GM19193 (cell line): ENCODE results near the gene TESMIN.

ENCODE experiments used
- POLR2A ChIP-seq: IDR thresholded peaks from 4 replicates; pipeline ENCODE4 v1.6.1; 2011; ENCODE audit not compliant: insufficient read depth, insufficient read length; ENCODE audit errors: extremely low read depth

The TESMIN gene

DNA sequence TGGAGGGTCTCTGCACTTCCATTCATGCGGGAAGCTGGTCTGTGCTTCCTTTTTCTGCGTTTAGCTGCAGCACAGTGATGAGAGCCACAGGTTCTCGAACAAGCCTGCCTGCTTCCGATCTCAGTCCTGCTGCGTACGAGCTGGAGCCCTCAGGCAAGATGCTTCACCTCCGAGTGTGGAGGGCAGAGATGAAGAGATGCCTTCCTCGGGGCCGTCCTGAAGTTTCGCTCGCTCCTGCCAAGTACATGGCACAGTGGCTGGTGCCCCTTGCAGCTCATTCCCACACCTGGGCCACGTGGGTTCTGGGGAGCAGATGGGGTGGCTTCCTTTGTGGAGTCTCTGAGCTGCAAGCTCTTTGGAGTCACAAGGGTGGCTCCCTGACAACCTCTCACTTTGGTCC is 19.5 kb upstream of the TESMIN start:
- no peak for TF ChIP-seq POLR2A

DNA sequence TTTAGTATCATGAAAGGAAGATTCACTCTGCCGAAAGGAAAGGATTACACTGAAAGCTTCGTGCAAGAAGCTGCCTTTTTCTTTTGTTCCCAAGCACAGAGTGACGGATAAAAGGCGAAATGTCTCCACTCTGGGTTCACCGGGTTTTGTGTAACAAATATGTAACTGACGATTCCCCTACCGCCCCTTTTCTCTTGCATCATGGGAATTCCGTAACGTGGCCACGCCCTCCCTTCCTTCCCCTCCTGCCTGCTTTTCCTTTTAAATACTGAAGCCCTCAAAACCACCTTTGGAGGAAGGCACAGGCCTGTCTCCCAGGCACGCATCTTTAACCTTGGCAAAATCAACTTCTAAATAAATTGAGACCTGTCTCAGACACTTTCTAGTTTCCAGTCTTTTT is 16.4 kb upstream of the TESMIN start:
- no peak for TF ChIP-seq POLR2A

DNA sequence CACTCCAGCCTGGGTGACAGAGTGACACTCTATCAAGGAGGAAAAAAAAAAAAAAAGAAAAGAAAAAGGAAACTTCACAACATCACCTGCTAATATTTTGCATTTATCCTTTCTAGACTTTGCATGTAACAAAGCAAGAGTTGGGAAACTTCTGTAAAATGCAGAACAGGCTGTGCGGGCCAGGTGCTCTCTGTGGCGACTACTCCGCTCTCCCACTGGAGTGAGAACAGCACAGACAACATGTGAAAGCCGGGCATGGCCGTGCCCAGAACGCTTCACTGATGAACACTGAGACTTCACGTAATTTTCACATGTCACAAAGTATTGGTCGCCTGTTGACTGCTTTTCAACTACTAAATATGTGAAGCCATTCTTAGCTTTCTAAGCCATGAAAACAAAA is 15.5 kb upstream of the TESMIN start:
- no peak for TF ChIP-seq POLR2A

DNA sequence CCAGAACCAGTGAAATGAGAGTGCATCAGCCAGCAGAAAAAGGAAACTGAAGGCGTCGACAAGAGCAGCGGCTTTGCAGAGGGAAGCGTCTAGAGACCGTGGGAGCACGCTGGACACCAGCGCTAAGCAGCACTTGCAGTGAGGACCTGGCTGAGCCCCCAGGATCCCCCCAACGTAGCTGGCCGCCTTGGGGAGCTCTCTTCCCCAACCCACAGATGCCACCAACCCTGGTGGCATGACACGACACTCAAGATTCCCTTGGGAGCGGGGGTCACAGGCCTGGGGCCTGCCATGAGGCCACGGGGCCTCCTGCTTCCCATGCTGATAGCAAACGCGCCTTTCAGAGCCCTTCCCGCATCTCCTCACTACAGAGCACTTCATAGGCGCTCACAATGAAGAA is 13.4 kb upstream of the TESMIN start:
- TF ChIP-seq POLR2A = no peak

DNA sequence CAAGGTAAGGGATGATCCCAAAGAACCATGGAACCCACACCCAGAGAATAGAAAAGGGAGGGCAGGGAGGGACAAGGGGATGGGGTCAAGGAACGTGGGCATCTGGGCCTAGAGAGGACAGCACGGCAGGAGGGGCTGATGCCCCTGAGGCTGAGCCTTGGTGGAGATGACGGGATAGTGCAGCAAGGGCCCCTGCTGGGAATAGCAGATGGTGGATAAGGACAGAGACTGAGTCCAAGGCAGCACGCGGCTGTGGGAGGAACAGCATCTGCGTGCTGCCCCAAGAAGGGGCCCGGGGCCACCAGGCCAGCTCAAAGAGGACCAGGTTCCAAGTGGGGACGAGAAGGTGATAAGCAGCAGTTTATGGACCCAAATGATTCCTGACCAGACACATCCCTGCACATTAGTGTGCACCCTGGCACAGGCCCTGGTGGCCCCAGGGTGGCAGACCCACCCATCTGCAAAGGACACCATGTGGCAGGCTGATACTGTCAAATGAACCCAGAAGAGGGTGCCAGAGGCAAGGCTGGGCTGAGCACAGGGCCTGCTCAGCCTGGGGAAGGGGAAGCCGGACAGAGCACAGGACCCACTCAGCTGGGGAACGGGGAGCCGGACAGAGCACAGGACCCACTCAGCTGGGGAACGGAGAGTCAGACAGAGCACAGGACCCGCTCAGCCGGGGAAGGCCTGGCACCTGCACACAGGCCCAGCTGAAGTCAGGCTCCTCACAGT is 12.8 kb upstream of the TESMIN start:
- no peak for TF ChIP-seq POLR2A

DNA sequence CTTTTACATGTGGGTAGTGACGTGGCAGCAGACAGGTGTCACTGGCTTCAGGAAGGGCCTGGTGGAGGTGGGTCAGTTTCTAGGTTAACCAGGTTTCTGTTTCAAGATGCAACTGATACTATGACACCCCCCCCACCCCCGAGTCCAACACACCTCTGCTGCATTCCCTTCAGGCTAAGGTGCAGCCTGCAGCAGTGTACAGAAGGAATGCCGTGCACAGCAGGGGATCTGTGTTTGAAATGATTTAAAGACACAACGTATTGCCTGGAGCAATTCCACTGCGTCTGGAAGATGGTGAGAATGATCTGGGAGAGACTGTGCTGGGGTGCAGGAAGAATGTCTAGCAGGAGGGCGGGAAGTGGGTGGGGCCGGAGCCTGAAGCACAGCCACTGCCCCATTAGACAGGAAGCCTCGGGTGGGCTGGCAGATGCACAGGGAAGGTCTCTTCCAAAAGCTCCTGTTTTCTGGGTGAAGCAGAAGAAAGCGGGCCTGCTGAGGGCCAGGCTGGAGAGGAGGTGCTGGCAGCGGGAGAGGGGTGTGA is 11.9 kb upstream of the TESMIN start:
- TF ChIP-seq POLR2A = no peak

GRCh38 chr11:68762481-68762880 is 11.2 kb upstream of the TESMIN start:
- no peak for TF ChIP-seq POLR2A

DNA sequence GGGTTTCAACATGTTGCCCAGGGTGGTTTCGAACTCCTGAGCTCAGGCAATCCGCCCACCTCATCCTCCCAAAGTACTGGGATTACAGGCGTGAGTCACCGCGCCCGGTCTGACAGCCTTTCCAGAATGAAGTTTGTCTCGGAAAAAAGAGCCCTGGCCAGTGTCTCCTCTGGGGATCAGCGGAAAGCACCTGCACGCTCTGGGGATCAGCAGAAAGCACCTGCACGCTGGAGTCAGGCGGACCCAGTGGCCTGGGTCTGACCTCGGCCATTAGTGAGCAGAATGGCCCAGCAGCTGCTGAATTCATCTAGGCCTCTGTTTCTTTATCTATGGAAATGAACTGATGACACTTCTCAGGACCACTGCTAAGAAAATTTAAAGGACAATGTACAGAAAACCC is 10.5 kb upstream of the TESMIN start:
- no peak for TF ChIP-seq POLR2A

DNA sequence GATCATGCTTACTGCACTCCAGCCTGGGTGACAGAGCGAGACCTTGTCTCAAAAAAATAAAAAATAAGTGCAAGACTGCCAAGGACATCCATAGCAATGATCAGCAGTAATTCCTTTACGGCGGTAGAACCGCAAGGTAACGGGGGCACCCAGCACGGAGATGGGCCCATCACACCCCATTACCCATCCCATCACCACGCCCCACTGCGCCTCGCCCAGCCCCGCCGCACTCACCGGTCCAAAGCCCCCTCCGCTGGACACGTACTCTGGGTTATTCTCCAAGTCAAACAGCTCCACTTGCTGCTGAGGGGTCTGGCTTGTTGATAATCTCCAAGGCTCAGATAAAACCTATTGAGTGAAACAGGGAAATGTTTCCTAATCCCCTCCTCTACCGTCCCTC is 8.7 kb upstream of the TESMIN start:
- no peak for TF ChIP-seq POLR2A

DNA sequence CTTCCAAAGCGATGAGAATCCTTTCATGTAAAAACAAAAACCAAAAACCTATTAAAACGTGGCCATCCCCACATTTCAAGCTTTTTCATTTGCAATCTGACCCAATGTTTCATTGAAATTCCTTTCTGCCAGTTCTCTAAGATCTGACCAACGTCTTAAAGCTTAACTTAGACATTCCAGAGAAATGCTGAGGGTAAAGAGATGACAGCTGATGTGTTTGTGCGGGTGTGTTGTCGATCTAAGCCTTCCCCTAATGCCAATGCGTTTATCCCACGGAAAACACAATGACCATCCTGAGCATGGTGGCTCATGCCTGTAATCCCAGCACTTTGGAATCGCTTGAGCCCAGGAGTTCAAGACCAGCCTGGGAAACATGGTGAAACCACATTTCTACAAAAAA is 6.4 kb upstream of the TESMIN start:
- TF ChIP-seq POLR2A = no peak

- TF ChIP-seq POLR2A = no peak
Measured at GRCh38 chr11:68756171-68756766, 4.9 kb upstream of the TESMIN start.

DNA sequence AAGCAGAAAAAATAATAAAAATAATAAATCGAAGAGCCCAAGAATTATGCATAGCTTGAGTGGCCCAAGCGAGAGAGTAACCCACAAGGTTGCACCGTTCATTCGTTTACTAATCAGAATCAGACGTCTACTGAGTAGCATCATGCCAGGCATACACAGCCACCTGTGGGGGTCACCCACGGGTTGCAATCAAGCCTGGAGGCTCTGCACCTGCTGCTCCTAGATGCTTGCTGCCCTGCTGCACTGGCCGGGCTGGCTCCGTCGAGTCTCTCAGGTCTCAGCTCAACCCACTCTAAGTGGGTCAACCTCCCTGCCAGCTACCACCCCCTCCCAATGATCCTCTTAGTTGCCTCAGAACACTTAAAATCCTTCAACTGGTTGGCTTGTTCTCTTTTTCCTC is 2.0 kb upstream of the TESMIN start:
- TF ChIP-seq POLR2A = no peak

GRCh38 chr11:68751004-68751325 is 355 bp downstream of the TESMIN start:
- no peak for TF ChIP-seq POLR2A

GRCh38 chr11:68750195-68751003 is 921 bp downstream of the TESMIN start:
- TF ChIP-seq POLR2A = no peak

DNA sequence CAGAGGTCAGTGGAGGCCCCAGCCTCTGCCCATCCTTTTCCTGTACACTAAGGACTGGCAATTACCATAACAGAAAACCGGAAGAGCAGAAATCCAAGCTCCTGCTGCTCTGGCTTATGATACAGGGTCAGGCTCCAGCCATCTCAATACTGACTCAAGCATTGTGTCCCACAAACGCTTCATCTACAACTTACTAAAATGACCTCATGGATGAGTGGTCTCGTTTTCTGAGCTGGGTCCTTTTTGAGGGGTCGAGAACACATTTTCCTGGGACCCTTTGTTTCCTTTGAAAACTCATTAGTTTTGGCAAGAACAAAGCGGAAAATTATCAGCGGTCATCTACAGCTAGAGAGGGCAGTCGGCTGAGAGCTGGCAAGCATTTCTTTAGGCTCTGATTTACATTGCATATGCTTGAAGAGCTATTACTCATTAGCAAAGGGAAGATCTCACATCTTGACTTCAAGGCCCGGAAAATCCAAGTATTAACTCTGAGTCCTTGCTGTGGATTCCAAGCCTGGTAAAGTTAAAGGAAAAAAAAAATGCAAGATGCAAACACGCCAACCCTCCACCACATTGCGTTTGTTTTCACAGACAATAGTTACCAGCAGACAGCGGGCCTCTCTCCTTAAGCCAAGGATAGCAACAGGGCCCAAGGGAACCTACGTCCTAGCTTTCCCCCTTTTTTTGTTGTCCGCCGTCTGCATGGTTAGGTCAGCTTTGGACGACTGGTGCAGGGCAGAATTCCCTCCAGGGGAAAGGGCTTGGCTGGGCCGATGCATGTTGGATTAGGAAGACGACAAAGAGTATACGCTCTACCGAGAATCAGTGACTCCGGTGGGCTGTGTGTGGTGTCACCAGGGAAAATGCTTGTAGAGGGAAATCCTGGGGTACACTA is 1.8 kb downstream of the TESMIN start:
- no peak for TF ChIP-seq POLR2A
